ENCODE data around the gene MPDU1. TPM values are rescaled to one million over a fixed set of nuclear protein-coding genes. Genes with fewer than 3 reads are reported as not detected.

The MPDU1 gene
- total RNA-seq, 2 experiments from 2014 or later = 21.3 to 34.5 TPM

- BruUV-seq (replicated peaks) = no TSS peak
- no peak within 1 kb of the TSS for H2AFZ ChIP-seq (ENCODE audit: low read length)
- no peaks in the 10 kb centered on the region for H3K9me2 ChIP-seq (ENCODE audit: insufficient read depth, low read length)
- H3K9me3 ChIP-seq (ENCODE audit: low read length) = no peaks in the 10 kb centered on the region
- H3K27ac ChIP-seq (ENCODE audit: low read depth, low read length, poor library complexity, severe bottlenecking) = no peak within 1 kb of the TSS
- no peaks in the 10 kb centered on the region for H3K79me2 ChIP-seq (ENCODE audit: insufficient read depth, low read depth, low read length)
- no peaks in the 10 kb centered on the region for H4K20me1 ChIP-seq (ENCODE audit: insufficient read depth, low read length)
- H3K36me3 ChIP-seq (ENCODE audit: insufficient read depth, low read length) = no peaks in the 10 kb centered on the region
- no peak within 1 kb of the TSS for H3K4me2 ChIP-seq (ENCODE audit: low read length)
- CTCF ChIA-PET (ENCODE audit: unreplicated experiment) = no interaction called here
- no peak for TF ChIP-seq EZH2phosphoT487 (IDR thresholded peaks at IDR 0.05; ENCODE audit: borderline replicate concordance, low read depth, low read length)
- TF ChIP-seq, protein P1, sequence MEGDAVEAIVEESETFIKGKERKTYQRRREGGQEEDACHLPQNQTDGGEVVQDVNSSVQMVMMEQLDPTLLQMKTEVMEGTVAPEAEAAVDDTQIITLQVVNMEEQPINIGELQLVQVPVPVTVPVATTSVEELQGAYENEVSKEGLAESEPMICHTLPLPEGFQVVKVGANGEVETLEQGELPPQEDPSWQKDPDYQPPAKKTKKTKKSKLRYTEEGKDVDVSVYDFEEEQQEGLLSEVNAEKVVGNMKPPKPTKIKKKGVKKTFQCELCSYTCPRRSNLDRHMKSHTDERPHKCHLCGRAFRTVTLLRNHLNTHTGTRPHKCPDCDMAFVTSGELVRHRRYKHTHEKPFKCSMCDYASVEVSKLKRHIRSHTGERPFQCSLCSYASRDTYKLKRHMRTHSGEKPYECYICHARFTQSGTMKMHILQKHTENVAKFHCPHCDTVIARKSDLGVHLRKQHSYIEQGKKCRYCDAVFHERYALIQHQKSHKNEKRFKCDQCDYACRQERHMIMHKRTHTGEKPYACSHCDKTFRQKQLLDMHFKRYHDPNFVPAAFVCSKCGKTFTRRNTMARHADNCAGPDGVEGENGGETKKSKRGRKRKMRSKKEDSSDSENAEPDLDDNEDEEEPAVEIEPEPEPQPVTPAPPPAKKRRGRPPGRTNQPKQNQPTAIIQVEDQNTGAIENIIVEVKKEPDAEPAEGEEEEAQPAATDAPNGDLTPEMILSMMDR (conservative IDR thresholded peaks at IDR 0.05; ENCODE audit: low read length) = no peak
- intact Hi-C loops (cut with micrococcal nuclease; ENCODE audit: unreplicated experiment) = no loop called here
- no peak within 1 kb of the TSS for H3K4me3 ChIP-seq (ENCODE audit: low read depth, low read length, poor library complexity, severe bottlenecking)
- POLR2A ChIA-PET = interaction anchor here (2.0 kb wide), 1 partner anchor 12 kb away, joined by 9 read pairs; no protein-coding TSS in a partner anchor
- DNase-seq (ENCODE audit: low spot score) = no peak
- H3K4me1 ChIP-seq (ENCODE audit: insufficient read depth, low read length, poor library complexity, severe bottlenecking) = peaks cover 14% of the 10 kb centered on the region
These were observed 34.9 kb upstream of the MPDU1 start, which contains the start of gene TNFSF12 for GRCh38 chr17:7548585-7549400. Gene TNFSF12, plus strand, starts transcription at chr17:7549058. Its CDS starts 96 bp downstream, at chr17:7549154.

- POLR2A ChIA-PET = no interaction called here
- no peak for DNase-seq (ENCODE audit: low spot score)
These were observed 34.1 kb upstream of the MPDU1 start for GRCh38 chr17:7549401-7550055.

More at GRCh38 chr17:7549401-7550055, 34.1 kb upstream of the MPDU1 start:
- TF ChIP-seq EZH2phosphoT487 (IDR thresholded peaks at IDR 0.05; ENCODE audit: borderline replicate concordance, low read depth, low read length) = no peak
- TF ChIP-seq, protein P1 (conservative IDR thresholded peaks at IDR 0.05; ENCODE audit: low read length) = no peak
- intact Hi-C loops (cut with micrococcal nuclease; ENCODE audit: unreplicated experiment) = no loop called here
- H3K4me3 ChIP-seq (ENCODE audit: low read depth, low read length, poor library complexity, severe bottlenecking) = no peak overlapping the region
- no peaks in the 10 kb centered on the region for H3K9me3 ChIP-seq (ENCODE audit: low read length)
- no peak overlapping the region for H2AFZ ChIP-seq (ENCODE audit: low read length)
- H3K36me3 ChIP-seq (ENCODE audit: insufficient read depth, low read length) = no peaks in the 10 kb centered on the region
- H3K9me2 ChIP-seq (ENCODE audit: insufficient read depth, low read length) = no peaks in the 10 kb centered on the region
- no peaks in the 10 kb centered on the region for H3K79me2 ChIP-seq (ENCODE audit: insufficient read depth, low read depth, low read length)
- CTCF ChIA-PET (ENCODE audit: unreplicated experiment) = no interaction called here
- no peak overlapping the region for H3K4me2 ChIP-seq (ENCODE audit: low read length)
- BruUV-seq (replicated peaks) = no TSS peak
- H3K4me1 ChIP-seq (ENCODE audit: insufficient read depth, low read length, poor library complexity, severe bottlenecking) = peaks cover 14% of the 10 kb centered on the region
- no peak overlapping the region for H3K27ac ChIP-seq (ENCODE audit: low read depth, low read length, poor library complexity, severe bottlenecking)
- no peaks in the 10 kb centered on the region for H4K20me1 ChIP-seq (ENCODE audit: insufficient read depth, low read length)
